Activated T-cell treated with anti-CD3 and anti-CD28 coated beads, Interleukin-2, amount 50 U/mL, for 72 hours (primary cell): Measurements from ENCODE around the gene COX4I1. TPM values are rescaled to one million over a fixed set of nuclear protein-coding genes. Genes with fewer than 3 reads are reported as not detected.

Experiments
- ATAC-seq, 2 donors: fragments of 150-1000 bp; cut with Tn5 transposase; replicated peaks in 1 of 2; 2 replicates each; pipeline ENCODE4 v1.10.0; 2021; ENCODE audit warnings: moderate library complexity in 2 of 2, mild to moderate bottlenecking in 1 of 2
- DNase-seq, 2 donors: peaks; one replicate each; pipeline ENCODE4 v3.0.0; 2021 to 2022; ENCODE audit warnings: mixed read lengths in 1 of 2
- H3K27ac Mint-ChIP-seq: one replicate; pipeline ENCODE4 v1.8.0; 2022; ENCODE audit warnings: mild to moderate bottlenecking, moderate library complexity, mixed read lengths
- H3K27me3 Mint-ChIP-seq: one replicate; pipeline ENCODE4 v1.8.0; 2022; ENCODE audit warnings: low read depth, mixed read lengths
- H3K36me3 Mint-ChIP-seq, 2 donors: one replicate each; pipeline ENCODE4 v1.8.0; 2022; ENCODE audit warnings: mixed read lengths in 2 of 2, mild to moderate bottlenecking in 1 of 2; ENCODE audit not compliant: insufficient read depth in 2 of 2
- H3K4me1 Mint-ChIP-seq: one replicate; pipeline ENCODE4 v1.8.0; 2022; ENCODE audit warnings: low read depth, mixed read lengths
- H3K4me3 Mint-ChIP-seq, 2 donors: one replicate each; pipeline ENCODE4 v1.8.0; 2022; ENCODE audit warnings: mild to moderate bottlenecking in 2 of 2, mixed read lengths in 2 of 2, moderate library complexity in 2 of 2
- H3K9me3 Mint-ChIP-seq, 2 donors: one replicate each; pipeline ENCODE4 v1.8.0; 2022; ENCODE audit warnings: mixed read lengths in 2 of 2
- total RNA-seq, 2 donors: library from RNA; stranded (reverse); gene quantifications; one replicate each; pipeline ENCODE4 v1.2.3, GENCODE V29; 2022

COX4I1 gene
- total RNA-seq, 2 donors from 2014 or later, result 627 to 635 TPM

DNA sequence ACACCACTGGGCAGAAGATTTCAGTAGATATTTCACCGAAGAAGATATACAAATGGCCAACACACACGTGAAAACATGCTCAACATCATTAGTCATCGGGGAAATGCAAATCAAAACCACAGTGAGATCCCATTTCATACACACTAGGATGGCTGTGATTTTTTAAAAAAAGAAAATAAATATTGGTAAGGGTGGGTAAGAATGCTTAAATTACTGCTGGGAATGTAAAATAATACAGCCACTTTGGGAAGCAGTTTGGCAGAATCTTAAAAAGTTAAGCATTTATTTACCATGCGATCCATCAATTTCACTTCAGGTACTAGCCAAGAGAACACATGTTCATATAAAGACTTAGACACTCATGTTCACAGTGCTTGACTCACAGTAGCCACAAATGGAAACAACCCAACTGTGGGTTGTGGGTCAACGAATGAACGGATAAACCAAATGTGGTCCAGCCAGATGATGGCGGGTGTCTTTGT is 42.1 kb upstream of the COX4I1 start:
- ATAC-seq (peak; percentile 76 to 80), DNase-seq (peak; percentile 40 to 42)
- Mint-ChIP-seq H3K9me3 (no peaks in the 10 kb centered on the region), H3K4me1 (peaks cover 29% of the 10 kb centered on the region), H3K36me3 (no peaks in the 10 kb centered on the region), H3K4me3 (peak overlapping the region in 1 of 2 donors; percentile 36), H3K27ac (no peak overlapping the region), H3K27me3 (peaks cover 31% of the 10 kb centered on the region)

DNA sequence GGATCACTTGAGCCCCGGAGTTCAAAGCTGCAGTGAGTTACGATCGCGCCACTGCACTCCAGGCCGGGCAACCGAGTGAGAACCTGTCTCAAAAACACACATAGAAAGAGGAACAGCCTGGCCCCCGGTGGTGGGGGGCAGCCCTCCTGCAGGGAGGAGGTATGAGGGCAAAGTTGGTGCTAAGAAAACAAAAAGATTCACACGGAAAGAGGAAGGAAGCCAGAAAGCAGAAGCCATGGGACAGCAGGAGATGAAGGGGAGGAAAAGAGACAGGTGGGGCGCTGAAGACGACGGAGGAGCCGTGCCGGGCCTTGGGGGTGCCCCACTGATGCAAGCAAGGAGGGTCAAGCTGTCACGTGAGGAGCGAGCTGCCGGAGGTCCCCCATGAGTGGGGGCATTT is 40.4 kb upstream of the COX4I1 start:
- Mint-ChIP-seq H3K4me3 (peak overlapping the region in 1 of 2 donors; percentile 11), H3K27ac (no peak overlapping the region), H3K9me3 (no peaks in the 10 kb centered on the region), H3K36me3 (no peaks in the 10 kb centered on the region), H3K4me1 (peaks cover 29% of the 10 kb centered on the region), H3K27me3 (peaks cover 20% of the 10 kb centered on the region)
- ATAC-seq (no peak), DNase-seq (no peak)

DNA sequence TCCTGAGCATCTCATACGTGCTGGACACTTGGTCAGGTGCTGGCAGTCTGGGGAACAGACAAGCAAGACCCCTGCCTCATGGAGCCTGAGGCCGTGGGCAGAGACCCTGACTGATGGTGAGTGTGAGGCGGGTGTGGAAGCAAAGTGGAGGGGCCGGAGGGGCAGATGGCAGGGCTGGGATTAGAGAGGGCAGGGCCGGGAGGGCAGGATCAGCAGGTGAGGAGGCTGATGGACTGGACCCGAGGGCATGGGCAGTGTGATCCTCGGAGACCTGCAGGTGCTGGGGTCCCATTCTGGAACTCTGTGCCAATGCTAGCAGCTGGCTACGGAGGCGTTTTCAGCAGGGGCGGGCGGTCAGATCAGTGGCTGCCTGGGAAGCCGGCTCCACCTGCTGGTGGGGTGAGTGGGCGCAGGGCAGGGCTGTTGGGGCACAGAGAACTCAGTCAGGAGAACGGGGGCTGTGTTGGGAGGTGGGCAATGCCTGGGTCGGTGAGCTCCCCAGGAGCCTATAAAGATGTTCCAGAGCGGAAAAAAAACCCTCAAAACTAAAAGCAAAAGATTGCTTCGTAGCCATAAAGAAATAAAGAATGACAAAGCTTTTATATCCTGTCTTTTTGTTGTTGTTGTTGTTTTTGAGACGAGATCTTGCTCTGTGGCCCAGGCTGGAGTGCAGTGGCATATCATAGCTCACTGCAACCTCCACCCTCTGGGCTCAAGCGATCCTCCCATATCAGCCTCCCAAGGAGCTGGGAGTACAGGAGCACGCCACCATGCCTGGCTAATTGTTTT is 39.7 kb upstream of the COX4I1 start:
- no peaks in the 10 kb centered on the region for H3K36me3 Mint-ChIP-seq
- no peaks in the 10 kb centered on the region for H3K9me3 Mint-ChIP-seq
- no peak overlapping the region for H3K27ac Mint-ChIP-seq
- H3K27me3 Mint-ChIP-seq, result peaks cover 20% of the 10 kb centered on the region
- DNase-seq (peak; percentile 20 to 45), ATAC-seq (no peak)
- peaks cover 29% of the 10 kb centered on the region for H3K4me1 Mint-ChIP-seq
- no peak overlapping the region for H3K4me3 Mint-ChIP-seq

DNA sequence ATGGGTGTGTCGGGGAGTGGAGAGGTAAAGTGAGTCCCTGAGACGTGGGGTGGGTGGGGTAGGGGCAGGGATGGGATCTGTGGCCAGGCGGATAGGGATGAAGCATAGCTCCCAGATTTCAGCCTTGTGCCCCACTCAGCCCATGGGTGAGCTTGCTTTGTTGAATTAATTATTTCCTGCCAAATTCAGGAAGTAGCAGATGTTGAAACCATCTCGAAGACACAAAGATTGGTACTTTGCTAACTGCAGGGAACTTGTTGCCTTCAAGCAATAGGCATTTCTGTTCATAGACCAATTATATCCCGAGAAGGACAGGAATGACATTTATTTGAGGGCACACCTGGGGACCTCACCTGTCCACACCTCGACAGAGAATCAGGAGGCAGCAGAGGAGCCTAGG is 37.6 kb upstream of the COX4I1 start:
- Mint-ChIP-seq H3K27ac (no peak overlapping the region), H3K36me3 (no peaks in the 10 kb centered on the region), H3K27me3 (peaks cover 20% of the 10 kb centered on the region), H3K4me1 (peaks cover 19% of the 10 kb centered on the region), H3K4me3 (no peak overlapping the region), H3K9me3 (no peaks in the 10 kb centered on the region)
- no peak for ATAC-seq
- DNase-seq, result no peak

DNA sequence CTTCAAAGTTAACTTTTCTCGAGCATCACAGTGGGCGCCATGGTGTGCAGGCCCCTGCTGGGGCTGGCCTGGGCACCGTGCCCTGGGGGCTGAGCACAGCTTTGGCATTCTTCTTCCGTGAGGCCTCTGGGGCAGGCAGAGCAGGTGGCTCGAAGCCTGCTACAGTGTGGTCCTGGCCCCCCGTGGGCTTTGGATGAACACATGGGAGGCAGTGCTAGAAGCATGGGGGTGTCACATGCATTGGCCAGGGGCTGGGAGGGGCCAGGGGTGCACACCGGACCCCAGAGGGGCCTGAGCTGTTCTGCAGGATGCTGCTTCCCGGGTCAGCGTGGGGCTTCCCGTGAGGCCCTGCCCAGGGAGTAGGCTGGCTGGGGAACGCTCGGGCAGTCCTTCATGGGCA is 36.5 kb upstream of the COX4I1 start:
- Mint-ChIP-seq H3K9me3 (no peaks in the 10 kb centered on the region), H3K27ac (no peak overlapping the region), H3K36me3 (no peaks in the 10 kb centered on the region), H3K27me3 (peaks cover 20% of the 10 kb centered on the region), H3K4me3 (no peak overlapping the region), H3K4me1 (peaks cover 11% of the 10 kb centered on the region)
- DNase-seq, result no peak
- ATAC-seq, result no peak

DNA sequence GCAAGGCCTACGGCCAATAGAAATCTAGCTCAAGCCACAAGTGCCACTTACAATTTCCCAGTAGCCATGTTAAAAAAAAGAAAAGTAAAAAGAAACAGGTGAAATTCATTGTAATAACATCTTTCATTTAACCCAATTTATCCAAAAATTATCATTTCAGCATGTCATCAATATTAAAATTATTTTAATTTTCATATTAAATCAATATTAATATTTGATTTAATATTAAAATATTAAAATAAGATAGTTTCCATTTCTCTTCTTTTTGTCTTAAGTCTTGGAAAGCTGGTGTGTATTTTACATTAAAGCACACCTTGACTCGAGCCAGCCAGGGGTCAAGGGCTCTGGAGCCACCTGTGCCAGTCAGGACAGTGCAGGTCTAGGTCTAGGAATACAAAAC is 35.9 kb upstream of the COX4I1 start:
- H3K27ac Mint-ChIP-seq, result no peak overlapping the region
- DNase-seq (no peak), ATAC-seq (no peak)
- no peak overlapping the region for H3K4me3 Mint-ChIP-seq
- H3K4me1 Mint-ChIP-seq, result peaks cover 9% of the 10 kb centered on the region
- H3K9me3 Mint-ChIP-seq, result no peaks in the 10 kb centered on the region
- H3K27me3 Mint-ChIP-seq, result peaks cover 18% of the 10 kb centered on the region
- H3K36me3 Mint-ChIP-seq, result no peaks in the 10 kb centered on the region

DNA sequence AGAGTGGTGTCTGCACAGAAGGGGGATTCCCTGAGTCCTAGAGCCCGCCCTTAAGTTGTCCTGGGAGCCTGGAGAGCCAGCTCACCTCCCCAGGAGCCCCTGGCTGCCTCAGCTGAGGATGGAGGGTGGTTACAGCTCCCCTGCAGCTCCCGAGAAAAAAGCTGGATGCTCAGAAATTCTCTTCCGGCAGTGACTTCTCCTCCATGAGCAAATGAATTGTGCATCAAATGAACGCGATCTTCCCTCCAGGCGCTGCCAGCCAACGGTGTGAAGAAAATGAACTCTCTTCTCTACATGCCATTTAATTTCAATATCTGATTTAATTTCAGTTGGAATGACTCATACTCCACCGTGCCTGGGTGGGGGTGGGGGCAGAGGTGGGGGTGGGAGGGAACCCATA is 34.3 kb upstream of the COX4I1 start:
- Mint-ChIP-seq H3K27ac (no peak overlapping the region), H3K4me1 (no peaks in the 10 kb centered on the region), H3K27me3 (peaks cover 2% of the 10 kb centered on the region), H3K9me3 (no peaks in the 10 kb centered on the region), H3K4me3 (no peak overlapping the region), H3K36me3 (no peaks in the 10 kb centered on the region)
- DNase-seq (no peak), ATAC-seq (no peak)

DNA sequence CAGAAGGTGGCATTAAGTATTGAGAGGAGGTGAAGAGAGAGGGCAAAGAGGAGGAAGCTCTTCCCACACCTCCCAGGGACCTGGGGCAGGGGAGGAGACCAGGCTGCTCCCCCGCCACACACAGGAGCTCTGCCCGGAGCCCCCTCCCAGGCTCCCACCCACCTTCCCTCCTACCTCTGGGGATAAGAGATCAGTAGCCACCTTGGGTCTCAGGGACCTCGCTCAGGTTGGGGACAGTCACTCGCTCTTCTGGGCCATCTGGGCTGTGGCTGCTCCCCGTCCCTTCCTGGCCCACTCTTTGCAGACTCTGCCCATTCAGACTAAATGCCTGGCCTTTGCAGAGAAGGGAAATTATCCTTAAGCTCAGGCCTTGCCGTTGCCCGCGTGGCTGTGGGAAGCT is 33.7 kb upstream of the COX4I1 start:
- Mint-ChIP-seq H3K27ac (no peak overlapping the region), H3K36me3 (no peaks in the 10 kb centered on the region), H3K9me3 (no peaks in the 10 kb centered on the region), H3K4me3 (no peak overlapping the region), H3K4me1 (no peaks in the 10 kb centered on the region), H3K27me3 (no peaks in the 10 kb centered on the region)
- DNase-seq (no peak), ATAC-seq (no peak)

DNA sequence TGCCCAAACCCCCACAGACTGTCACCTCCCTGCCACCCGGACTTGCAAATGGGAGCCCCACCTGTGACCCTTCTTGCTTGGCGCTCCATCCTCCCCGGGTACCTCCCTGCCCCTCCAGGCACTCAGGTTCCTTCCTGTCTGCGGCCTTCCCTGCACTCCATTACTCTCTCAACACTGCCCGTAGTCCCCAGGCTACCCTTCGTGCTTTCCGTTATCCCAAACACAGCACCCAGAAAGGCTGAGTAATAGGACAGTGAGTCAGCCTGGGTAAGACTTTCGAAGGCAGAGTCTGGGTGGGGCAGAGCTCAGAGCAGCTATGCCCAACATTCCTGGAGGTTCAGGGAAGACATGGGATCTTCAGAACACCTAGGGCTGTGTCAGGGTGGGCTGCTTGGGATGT is 32.0 kb upstream of the COX4I1 start:
- Mint-ChIP-seq H3K9me3 (no peaks in the 10 kb centered on the region), H3K27ac (no peak overlapping the region), H3K4me1 (no peaks in the 10 kb centered on the region), H3K36me3 (no peaks in the 10 kb centered on the region), H3K27me3 (no peaks in the 10 kb centered on the region), H3K4me3 (no peak overlapping the region)
- no peak for DNase-seq
- no peak for ATAC-seq

DNA sequence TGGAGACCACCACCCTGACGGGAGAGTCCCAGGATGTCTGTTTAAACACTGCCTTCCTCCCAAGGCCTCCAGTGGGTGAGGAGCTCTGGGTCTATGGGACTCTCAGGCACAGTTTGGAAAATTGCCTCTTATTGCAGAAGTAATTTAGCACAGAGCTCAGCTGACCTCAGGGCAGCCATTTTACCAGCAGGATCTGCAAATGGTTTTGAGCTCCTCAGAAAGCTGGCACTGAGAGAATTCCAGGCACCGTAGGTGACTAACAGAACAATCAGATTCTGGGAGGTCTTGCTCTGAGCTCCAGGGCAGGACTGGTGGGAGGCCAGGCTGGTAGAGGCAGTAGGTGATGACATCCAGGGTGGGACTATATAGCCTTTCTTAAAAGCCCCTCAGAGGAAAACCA is 31.3 kb upstream of the COX4I1 start:
- no peak for ATAC-seq
- no peaks in the 10 kb centered on the region for H3K4me1 Mint-ChIP-seq
- no peaks in the 10 kb centered on the region for H3K27me3 Mint-ChIP-seq
- H3K36me3 Mint-ChIP-seq, result no peaks in the 10 kb centered on the region
- no peak overlapping the region for H3K4me3 Mint-ChIP-seq
- no peak overlapping the region for H3K27ac Mint-ChIP-seq
- no peak for DNase-seq
- no peaks in the 10 kb centered on the region for H3K9me3 Mint-ChIP-seq

DNA sequence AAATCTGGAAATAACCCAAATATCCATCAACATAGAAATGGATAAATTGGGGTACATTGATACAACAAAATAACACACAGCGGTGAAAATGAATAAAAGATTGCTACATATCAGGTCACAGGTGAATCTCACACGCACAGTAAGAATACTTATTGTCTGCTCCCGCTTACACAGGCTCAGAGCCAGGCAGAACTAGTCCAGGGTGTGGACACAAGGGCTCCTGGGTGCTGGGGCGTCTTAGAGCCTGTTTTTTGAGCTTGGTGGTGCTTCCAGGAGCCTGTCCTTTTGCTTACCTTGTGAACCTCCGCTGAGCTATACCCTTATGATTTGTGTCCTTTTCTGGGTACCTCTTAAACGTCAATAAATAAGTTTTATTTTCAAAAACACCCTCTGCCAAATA is 28.8 kb upstream of the COX4I1 start:
- H3K27ac Mint-ChIP-seq, result no peak overlapping the region
- ATAC-seq, result no peak

DNA sequence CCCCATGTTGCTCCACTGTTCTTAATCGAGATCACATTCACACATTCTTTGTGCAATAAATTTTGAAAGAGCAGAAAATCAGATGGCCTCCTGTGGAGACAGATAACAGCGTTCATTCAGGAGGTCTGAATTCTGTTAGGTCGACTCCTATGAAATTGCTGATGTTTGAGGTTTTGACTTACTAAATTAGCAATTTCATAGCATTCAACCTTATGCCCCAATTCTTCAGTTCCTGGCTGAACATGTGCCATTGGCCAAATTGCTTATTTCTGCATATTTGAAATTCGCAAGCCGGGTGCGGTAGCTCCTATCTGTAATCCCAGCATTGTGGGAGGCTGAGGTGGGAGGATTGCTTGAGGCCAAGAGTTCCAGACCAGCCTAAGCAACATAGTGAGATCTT is 26.5 kb upstream of the COX4I1 start:
- H3K4me1 Mint-ChIP-seq, result no peaks in the 10 kb centered on the region
- no peaks in the 10 kb centered on the region for H3K36me3 Mint-ChIP-seq
- no peaks in the 10 kb centered on the region for H3K9me3 Mint-ChIP-seq
- H3K27me3 Mint-ChIP-seq, result no peaks in the 10 kb centered on the region
- DNase-seq, result no peak
- H3K4me3 Mint-ChIP-seq, result no peak overlapping the region
- no peak overlapping the region for H3K27ac Mint-ChIP-seq
- ATAC-seq, result no peak

More for the DNA sequence above, 28.8 kb upstream of the COX4I1 start:
- Mint-ChIP-seq H3K4me1 (no peaks in the 10 kb centered on the region), H3K36me3 (no peaks in the 10 kb centered on the region), H3K9me3 (no peaks in the 10 kb centered on the region), H3K4me3 (no peak overlapping the region), H3K27me3 (no peaks in the 10 kb centered on the region)
- DNase-seq, result no peak

DNA sequence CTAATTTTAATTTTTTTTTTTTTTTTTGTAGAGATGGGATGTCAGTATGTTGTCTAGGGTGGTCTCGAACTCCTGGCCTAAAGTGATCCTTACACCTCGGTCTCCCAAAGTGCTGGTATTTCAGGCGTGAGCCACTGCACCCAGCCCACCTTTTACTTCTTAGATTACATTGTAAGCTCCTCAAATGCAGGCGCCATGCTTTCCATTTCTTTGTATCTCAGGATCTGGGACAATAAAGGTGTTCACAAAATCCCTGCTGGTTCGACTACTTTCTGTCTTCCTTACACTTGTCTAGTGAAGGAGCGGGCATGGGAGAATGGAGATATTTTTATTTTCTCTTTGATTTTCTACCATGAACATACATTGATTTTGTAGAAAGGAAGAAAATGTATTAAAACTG is 25.4 kb upstream of the COX4I1 start:
- no peaks in the 10 kb centered on the region for H3K9me3 Mint-ChIP-seq
- H3K4me1 Mint-ChIP-seq, result no peaks in the 10 kb centered on the region
- H3K27me3 Mint-ChIP-seq, result no peaks in the 10 kb centered on the region
- H3K4me3 Mint-ChIP-seq, result no peak overlapping the region
- H3K36me3 Mint-ChIP-seq, result peaks cover 0 to 2% of the 10 kb centered on the region in 2 donors
- ATAC-seq (no peak), DNase-seq (no peak)
- H3K27ac Mint-ChIP-seq, result no peak overlapping the region

DNA sequence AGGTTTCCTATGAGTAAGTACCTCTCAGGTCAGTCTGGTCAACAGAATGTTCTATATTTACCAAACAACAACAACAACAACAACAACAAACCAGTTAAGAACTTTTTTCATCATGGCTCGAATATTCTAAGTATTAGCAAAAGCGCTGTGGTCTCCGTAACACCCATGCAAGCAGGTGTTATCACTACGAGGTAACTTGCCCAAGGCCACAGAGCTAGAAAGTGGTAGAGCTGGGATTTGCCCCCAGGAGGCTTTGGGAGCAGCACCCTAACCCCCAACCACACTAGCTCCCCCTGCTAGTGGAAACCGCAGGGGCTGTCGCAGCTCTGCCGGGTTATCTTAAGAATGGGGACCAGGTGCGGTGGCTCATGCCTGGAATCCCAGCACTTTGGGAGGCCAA is 24.7 kb upstream of the COX4I1 start:
- peak overlapping the region; percentile 24 for H3K27ac Mint-ChIP-seq
- no peaks in the 10 kb centered on the region for H3K4me1 Mint-ChIP-seq
- DNase-seq (no peak), ATAC-seq (no peak)
- H3K9me3 Mint-ChIP-seq, result no peaks in the 10 kb centered on the region
- no peaks in the 10 kb centered on the region for H3K27me3 Mint-ChIP-seq
- no peak overlapping the region for H3K4me3 Mint-ChIP-seq
- H3K36me3 Mint-ChIP-seq, result peaks cover 3 to 7% of the 10 kb centered on the region in 2 donors
